GM19351 (cell line): ENCODE results near the gene ERVFRD-1.
A peak's percentile ranks its signal among the peaks of the same experiment; 100 is the strongest.
"Not testable (repeated sequence)": the region's sequence is repeated elsewhere in the genome, so short reads cannot be mapped to it uniquely, and the experiment has no call there.

ENCODE experiments used
- ATAC-seq: cut with Tn5 transposase; IDR thresholded peaks from one replicate; pipeline ENCODE4 v1.9.1; 2021; ENCODE audit warnings: mild to moderate bottlenecking, moderate library complexity; ENCODE audit not compliant: unreplicated experiment

ERVFRD-1 gene

DNA sequence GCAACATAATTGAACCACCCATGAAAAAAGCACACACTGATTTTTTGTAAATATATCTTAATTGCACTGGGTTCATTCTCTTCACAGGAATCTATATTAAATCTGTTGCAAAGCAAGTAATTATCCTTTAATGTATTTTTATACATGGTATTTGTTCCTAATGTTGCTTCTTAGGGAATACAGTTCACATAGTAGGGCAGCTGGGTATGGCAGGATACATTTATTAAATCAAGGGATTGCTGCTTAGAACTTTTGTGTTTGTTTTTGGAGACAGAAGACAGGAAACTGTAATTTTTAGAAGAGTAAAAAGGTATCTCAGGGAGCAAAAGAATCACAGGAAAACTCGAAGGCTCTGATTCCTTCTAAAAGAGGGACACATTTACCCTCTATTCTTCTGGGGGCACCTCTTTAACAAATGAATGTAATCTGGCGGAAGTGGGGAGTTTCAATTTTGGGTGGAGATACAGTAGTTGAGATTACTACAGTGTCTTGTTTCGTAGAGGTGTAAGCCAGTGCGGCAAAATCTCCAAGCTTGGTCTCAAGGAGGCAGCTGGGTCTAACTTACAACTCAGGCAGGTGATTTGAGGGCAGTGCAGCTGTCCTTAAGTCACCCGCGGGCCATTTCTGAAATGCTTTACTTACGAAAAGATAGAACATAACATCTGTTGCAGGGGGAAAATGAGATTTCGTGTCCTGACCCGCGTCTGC is 18.7 kb downstream of the ERVFRD-1 start:
- peak; percentile 40 for ATAC-seq

DNA sequence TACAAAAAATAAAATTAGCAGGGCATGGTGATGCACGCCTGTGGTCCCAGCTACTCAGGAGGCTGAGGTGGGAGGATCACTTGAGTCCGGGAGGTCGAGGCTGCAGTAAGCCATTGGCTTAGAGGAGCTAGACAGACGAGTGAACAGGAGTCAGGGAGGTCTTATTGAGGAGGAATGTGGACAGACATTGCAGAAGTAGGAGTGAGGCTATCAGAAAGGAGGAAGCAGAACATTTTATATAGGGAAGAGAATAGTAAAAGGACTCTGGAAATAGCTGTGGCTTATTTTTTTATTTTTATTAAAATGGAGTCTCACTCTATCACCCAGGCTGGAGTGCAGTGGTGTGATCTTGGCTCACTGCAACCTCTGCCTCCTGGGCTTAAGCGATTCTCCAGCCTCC is 20.4 kb downstream of the ERVFRD-1 start:
- not testable (repeated sequence) for ATAC-seq

DNA sequence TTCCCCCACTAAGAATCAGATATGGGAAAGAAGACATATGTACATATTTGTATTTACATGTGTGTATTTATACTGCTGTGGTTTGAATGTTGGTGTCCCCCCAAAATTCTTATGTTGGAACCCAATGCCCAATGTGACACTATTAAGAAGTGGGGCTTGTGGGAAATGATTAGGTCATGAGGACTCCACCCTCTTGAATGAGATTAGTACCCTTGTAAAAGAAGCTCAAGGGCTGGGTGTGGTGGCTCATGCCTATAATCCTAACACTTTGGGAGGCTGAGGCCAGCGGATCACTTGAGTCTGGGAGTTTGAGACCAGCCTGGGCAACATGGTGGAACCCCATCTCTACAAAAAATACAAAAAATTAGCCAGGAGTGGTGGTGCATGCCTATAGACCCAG is 21.8 kb downstream of the ERVFRD-1 start:
- ATAC-seq, result no peak

DNA sequence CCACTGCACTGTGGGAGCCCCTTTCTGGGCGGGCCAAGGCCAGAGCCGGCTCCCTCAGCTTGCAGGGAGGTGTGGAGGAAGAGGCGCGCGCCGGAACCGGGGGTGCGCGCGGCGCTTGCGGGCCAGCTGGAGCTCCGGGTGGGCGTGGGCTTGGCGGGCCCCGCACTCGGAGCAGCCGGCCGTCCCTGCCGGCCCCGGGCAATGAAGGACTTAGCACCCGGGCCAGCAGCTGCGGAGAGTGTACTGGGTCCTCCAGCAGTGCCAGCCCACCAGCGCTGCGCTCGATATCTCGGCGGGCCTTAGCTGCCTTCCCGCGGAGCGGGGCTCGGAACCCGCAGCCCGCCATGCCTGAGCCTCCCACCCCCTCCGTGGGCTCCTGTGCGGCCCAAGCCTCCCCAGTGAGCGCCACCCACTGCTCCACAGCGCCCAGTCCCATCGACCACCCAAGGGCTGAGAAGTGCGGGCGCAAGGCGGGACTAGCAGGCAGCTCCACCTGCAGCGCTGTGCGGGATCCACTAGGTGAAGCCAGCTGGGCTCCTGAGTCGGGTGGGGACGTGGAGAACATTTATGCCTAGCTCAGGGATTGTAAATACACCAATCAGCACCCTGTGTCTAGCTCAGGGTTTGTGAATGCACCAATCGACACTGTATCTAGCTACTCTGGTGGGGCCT is 24.2 kb downstream of the ERVFRD-1 start:
- not testable (repeated sequence) for ATAC-seq

DNA sequence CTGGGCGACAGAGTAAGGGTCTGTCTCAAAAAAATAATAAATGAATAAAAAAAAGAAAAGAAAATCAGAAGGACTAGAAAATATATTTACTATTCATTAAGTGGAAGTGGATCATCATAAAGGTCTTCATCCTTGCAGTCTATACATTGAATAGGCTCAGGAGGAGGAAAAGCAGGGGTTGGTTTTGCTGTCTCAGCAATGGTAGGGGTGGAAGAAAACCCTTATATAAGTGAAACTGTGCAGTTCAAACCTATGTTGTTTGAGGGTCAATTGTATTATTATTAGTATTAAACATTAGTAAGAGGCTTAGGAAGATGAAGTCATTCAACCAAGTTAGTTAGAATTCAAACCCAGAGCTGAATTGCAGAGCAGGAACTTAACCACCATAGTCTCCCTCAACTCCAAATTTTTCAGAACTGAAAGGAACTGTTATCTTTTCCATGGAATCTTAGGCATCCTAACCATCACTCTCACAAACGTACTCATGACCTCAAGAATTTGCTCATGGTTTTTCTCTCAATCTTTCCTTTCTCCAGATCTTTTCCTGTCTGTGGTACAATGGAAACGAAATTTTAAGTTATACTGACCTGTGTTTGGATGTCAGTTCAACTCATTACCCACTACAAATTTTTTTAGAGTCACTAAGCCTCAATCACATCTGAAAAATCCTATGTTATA is 25.6 kb downstream of the ERVFRD-1 start:
- ATAC-seq, result no peak

DNA sequence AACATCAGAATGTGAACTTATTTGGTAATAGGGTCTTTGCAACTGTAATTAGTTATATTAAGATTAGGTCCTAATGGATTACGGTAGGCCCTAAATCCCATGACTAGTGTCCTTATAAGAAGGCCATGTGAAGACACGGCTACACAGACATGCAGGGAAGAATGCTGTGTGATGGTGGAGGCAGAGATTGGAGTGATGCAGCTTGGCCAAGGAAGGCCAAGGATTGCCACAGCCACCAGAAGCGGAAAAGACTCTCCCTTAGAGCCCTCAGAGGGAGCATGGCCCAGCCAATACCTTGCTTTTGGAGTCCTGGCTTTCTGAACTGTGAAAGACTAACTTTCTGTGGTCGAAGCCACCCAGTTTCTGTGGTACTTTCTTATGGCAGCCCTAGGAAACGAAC is 27.6 kb downstream of the ERVFRD-1 start:
- ATAC-seq, result no peak

DNA sequence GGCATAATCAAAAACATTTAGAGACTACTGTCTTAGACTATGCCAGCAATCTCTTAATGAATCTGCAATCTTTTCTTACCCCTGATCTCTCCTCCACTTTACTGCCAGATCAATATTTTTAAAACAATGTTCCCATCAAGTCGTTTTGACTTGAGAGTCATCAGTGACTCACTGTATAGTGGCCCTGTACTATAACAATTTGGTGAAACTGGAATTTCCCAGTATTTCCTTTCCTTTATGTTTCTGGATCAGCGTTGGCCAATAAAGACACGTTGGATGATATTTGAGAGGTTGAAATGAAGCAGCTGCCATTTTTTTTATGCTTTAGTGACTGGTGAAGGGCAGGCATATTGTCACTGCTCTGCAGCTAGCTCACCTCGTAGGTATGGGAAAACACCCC is 28.0 kb downstream of the ERVFRD-1 start:
- ATAC-seq, result no peak

DNA sequence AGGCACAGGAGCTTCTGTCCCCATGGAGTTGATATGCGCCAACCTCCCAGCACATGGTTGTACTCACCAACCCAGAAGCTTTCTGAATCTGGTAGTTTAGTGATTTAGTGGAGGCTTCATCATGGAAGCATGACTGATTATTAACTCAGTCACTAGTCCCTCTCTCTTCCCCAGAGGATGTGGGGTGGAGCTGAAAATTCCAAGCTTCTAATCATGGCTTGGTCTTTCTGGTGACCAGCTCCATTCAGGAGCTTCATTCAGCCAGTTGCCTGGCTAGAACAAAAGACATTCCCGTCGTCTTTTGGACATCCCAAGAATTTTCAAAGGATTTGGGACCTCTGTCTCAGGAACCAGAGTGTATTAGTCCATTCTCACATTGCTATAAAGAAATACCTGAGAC is 31.2 kb downstream of the ERVFRD-1 start:
- ATAC-seq, result no peak

DNA sequence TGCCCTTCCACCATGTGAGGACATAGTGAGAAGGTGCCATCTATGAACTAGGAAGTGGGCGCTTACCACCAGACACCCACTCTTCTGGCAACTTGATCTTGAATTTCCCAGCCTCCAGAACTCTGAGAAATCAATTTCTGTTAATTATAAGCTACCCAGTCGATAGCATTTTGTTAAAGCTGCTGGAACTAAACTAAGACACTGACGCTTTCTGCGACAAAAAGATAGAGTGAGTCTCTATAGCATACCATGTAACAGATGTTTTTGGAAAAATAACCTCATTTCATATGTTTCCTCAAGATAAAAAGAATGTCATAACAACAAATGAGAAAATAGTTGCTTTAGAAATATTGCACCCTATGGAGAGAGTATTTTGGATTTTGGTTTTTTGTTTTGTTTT is 33.3 kb downstream of the ERVFRD-1 start:
- ATAC-seq, result no peak

DNA sequence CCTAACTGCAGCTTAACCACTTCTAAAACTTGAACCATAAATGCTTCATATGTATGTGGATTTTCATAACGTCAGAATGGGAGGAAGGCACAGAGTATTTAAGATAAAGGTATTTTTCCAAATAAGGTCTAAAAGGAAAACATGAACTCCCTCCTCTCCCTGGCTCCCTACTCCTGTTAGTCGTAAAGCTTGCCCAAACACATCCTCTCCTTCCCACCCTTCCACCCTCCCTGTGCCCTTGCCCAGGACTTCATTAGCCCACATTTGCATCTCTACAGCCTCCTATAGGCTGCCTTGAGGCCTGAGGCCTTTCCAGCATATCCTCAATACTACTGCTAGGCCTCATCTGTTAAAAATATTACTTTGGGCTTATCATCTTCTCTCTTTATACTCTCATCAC is 35.0 kb downstream of the ERVFRD-1 start:
- no peak for ATAC-seq

DNA sequence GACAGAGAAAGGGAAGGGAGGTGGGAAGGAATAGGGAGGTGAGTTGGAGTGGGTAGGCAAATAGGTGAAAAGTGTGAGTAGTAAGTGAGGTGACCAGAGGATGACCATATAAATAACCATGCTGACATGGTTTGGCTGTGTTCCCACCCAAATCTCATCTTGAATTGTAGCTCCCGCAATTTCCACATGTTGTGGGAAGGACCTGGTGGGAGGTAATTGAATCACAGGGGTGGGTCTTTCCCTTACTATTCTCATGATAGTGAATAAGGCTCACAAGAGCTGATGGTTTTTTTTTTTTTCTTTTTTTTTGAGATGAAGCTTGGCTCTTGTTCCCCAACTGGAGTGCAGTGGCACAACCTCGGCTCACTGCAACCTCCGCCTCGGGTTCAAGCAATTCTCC is 39.4 kb downstream of the ERVFRD-1 start:
- ATAC-seq, result no peak

DNA sequence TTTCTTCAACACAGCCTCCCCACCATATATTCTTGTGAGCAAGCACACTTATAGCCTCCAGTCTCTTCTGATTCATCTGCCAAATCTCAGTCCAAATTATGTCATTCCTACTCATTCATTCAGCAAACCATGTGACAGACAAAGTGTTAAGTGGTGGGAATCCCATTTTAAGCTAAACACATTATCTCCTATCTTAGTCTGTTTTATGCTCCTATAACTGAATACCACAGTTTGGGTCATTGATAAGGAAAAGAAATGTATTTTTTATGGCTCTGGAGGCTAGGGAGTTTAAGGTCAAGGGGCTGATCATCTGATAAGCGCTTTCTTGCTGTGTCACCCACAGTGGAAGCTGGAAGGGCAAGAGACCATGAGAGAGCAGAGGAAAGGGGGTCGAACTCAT is 41.8 kb downstream of the ERVFRD-1 start:
- no peak for ATAC-seq

DNA sequence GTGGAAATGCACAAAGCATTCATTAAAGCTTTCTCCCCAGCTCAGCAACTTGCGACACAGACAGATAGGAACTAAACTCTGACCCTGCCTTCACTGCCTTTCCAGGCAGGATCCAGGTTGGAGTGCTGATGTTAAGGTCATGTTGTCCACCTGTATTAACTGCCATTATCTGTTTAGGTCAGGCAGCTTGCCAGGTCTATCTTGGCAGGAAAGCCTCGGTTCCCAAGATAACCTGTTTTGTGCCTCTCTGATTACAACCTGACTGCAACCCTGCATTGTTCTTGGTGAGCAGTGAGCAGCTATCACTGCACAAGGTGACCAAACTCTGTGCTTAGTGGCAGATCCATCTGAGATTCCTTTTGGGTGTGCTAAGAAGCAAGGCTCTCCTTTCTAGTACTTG is 44.2 kb downstream of the ERVFRD-1 start:
- no peak for ATAC-seq

DNA sequence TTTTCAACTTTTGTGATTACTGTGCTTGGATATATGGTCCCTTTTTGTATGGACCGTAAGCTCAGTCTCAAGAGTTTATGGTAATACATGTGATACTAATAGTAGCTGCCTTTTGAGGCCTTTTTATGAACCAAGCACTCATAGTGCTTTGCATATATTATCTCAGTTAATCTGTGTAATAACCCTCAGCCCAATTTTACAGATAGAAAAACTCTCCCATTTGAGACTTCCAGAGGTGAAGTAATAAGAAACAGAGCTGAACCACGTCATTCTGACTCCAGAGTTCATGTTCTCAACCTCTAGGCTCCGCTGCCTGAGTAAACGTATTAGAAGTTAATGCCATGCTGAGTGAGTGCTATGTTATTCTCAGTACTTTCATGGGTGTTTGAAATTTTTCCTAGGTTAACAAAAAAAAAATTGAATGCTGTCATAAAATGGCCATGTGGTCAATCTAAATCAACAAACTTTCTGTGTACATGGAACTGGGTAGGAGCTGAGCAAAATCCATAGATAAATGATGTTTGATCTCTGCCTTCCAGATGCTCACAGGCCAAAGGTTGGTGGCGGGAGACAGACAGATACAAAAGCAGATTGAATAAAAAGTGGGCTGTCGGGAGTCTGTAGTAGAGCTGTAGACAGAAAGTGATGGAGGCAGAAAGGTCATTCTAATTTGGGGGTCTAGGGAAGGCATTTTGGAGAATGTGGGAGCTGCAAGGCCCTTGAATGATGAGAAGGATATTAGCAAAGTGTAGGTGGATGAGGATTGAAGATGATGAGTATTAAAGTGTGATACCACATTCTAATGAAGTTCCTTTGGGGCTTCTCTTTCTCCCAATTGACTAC is 44.8 kb downstream of the ERVFRD-1 start:
- no peak for ATAC-seq

DNA sequence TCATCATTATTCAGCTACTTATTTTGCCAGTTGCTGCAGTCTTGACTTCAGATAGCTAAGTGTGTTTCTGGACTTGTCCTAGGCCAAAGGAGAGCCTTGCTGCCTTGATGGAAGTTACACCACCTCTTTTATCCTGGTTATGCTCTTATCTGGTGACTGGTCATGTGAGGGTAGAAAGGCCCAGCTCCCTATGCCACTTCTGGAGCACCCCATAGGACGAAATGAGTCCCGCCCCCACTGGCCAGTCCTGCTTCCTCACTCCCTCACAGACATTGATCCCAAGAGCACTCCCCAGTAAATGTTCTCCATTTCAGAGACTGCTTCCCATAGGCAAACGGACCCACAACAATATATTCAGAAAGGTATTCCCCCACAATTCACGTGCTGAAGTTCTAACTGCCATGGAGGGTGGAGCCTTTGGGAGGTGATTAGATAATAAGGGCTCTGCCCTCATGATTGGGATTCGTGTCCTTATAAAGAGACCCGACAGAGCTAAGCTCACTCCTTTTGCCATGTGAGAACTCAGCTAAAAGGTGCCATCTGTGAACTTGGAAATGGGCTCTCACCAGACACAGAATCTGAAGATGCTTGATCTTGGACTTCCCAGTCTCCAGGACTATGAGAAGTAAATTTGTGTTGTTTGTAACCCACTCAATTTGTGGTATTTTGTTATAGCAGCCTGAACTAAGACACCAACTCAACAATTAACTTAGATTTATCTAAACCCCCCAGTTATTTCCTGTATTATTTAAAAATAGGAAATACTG is 45.9 kb downstream of the ERVFRD-1 start:
- no peak for ATAC-seq

DNA sequence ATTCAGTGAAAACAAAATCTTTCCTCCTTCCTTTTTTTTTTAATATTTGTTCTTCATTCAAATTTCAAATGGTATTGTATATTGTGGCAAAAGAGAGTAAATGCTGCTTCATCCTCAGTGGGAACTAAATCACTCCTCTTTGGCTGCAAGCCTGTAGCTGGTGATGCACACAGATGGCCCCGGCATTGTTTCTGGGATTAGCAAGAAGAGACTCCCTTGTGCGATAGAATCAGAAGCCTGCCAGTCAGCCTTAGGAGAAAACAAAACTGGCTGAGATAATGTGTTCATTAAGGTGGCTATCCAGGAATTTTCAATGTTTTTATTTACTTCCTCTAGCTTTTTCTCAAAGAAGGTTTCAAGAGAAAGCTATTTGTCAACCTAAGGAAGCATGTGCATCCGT is 46.7 kb downstream of the ERVFRD-1 start:
- no peak for ATAC-seq

DNA sequence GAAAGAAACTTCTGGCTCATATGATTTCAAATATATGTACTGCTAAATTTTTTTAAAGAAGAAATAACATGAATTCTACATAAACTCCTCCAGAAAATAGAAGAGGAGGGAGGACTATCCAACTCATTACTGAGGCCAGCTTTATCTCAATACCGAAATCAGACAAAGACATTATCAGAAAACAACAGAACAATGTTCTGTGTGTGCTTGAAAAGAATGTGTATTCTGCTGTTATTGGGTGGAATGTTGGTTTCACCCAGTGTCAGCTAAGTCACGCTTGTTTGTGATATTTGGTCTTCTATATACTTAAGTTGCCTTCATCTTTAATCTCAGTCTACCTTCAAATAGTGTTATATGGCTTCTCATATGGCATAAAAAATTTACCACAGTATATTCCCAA is 48.8 kb downstream of the ERVFRD-1 start:
- ATAC-seq, result no peak

DNA sequence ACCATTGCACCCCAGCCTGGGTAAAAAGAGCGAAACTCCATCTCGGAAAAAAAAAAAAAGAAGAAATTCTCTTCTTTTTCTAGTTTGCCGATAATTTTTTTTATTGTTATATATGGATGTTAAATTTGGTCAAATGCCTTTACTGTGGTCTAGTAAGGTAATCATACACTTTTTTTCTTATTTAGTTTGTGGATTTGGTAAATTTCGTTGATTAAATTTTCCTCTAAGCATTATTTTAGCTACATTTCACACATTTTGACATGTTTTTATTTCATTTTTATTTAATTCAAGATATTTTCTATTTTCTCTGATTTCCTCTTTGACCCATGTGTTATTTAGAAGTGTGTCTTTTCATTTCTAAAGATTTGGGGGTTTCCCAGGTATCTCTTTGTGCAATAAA is 49.4 kb downstream of the ERVFRD-1 start:
- no peak for ATAC-seq

DNA sequence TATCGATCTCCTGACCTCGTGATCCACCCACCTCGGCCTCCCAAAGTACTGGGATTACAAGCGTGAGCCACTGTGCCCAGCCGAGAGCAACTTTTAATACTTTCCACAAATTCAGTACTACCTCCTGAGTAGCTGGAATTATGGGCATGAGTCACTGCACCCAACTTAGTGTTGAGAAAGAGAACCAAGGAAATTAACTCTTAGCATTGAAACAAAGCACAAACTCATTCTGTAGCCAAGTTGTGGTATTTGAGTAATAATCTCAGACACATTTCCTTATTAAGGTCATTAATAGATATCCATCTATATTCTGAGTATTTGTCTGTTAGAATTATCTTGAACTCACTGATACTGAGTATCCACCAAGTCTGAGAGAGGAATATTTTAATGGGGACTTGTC is 53.1 kb downstream of the ERVFRD-1 start:
- no peak for ATAC-seq

DNA sequence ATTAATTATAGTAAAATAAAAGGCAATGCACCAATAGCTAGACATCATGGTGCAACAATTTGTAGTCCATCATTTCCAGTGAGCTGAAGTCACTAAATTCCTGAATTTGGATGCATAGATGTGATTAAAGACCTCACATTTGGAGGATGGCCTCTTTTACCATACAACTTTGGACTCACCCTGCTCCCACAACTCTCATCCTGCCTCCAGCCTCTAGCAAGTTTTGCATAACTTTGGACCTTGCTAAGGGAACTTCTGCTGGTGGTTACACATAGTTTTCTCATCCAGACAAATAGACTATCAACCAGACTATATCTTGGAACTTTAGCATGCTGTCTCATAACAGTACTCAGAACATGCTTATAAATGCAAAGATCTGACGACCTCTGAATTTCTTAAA is 54.7 kb downstream of the ERVFRD-1 start:
- ATAC-seq, result no peak
